GM23338 (cell line): ENCODE data around the gene MED13L. TPM values are rescaled to one million over a fixed set of nuclear protein-coding genes. Genes with fewer than 3 reads are reported as not detected.

Experiments used
- ATAC-seq: fragments of 200-7000 bp; cut with Tn5 transposase; 3 replicates; pipeline ENCODE4 v1.9.1; 2020
- DNase-seq: peaks from one replicate; pipeline ENCODE4 v3.0.0-alpha.2; 2015; ENCODE audit warnings: low spot score
- H2AFZ ChIP-seq: fragments of 200-600 bp; sonication (generic); 2 replicates; pipeline ENCODE4 v1.8.0; 2016; ENCODE audit warnings: antibody characterized with exemption, mild to moderate bottlenecking, moderate library complexity
- H3F3A ChIP-seq: fragments of 200-600 bp; sonication (generic); replicated peaks from 2 replicates; pipeline ENCODE4 v1.8.0; 2017; ENCODE audit warnings: antibody characterized with exemption, mixed run types, low read depth
- H3K27ac ChIP-seq: fragments of 200-600 bp; sonication (generic); 2 replicates; pipeline ENCODE4 v1.6.1; 2016; ENCODE audit warnings: low read depth
- H3K27me3 ChIP-seq: fragments of 200-600 bp; sonication (generic); 2 replicates; pipeline ENCODE4 v1.8.0; 2016; ENCODE audit warnings: mild to moderate bottlenecking, mixed run types, moderate library complexity; ENCODE audit not compliant: insufficient read depth
- H3K36me3 ChIP-seq: fragments of 200-600 bp; sonication (generic); 2 replicates; pipeline ENCODE4 v1.8.0; 2016; ENCODE audit warnings: mild to moderate bottlenecking; ENCODE audit not compliant: insufficient read depth
- H3K4me1 ChIP-seq: fragments of 200-600 bp; sonication (generic); 2 replicates; pipeline ENCODE4 v1.8.0; 2016; ENCODE audit warnings: mild to moderate bottlenecking, moderate library complexity; ENCODE audit not compliant: insufficient read depth
- H3K4me2 ChIP-seq: fragments of 200-600 bp; sonication (generic); 2 replicates; pipeline ENCODE4 v1.7.1; 2017; ENCODE audit warnings: mixed run types
- H3K4me3 ChIP-seq: fragments of 200-600 bp; sonication (generic); 2 replicates; pipeline ENCODE4 v1.6.1; 2016; ENCODE audit warnings: mixed run types
- H3K79me2 ChIP-seq: fragments of 200-600 bp; sonication (generic); replicated peaks from 2 replicates; pipeline ENCODE4 v1.8.0; 2017; ENCODE audit warnings: mild to moderate bottlenecking; ENCODE audit not compliant: insufficient read depth
- H3K9me2 ChIP-seq: fragments of 200-600 bp; sonication (generic); 2 replicates; pipeline ENCODE4 v1.8.0; 2017; ENCODE audit not compliant: insufficient read depth
- H4K20me1 ChIP-seq: fragments of 200-600 bp; sonication (generic); replicated peaks from 2 replicates; pipeline ENCODE4 v1.8.0; 2017; ENCODE audit warnings: mild to moderate bottlenecking; ENCODE audit not compliant: insufficient read depth
- H3K27ac Mint-ChIP-seq: 2 replicates; pipeline ENCODE4 v1.8.0; 2020; ENCODE audit warnings: inconsistent platforms, mild to moderate bottlenecking, moderate library complexity, mixed read lengths
- H3K27me3 Mint-ChIP-seq: 3 replicates; pipeline ENCODE4 v1.8.0; 2022; ENCODE audit warnings: low read depth, mild to moderate bottlenecking, moderate library complexity, mixed read lengths, inconsistent platforms; ENCODE audit not compliant: insufficient read depth, poor library complexity
- H3K36me3 Mint-ChIP-seq: 3 replicates; pipeline ENCODE4 v1.8.0; 2021; ENCODE audit warnings: low read depth, mild to moderate bottlenecking, inconsistent platforms, moderate library complexity, mixed read lengths
- H3K4me1 Mint-ChIP-seq: 3 replicates; pipeline ENCODE4 v1.8.0; 2020; ENCODE audit warnings: mild to moderate bottlenecking, inconsistent platforms, mixed read lengths
- H3K4me3 Mint-ChIP-seq: 3 replicates; pipeline ENCODE4 v1.8.0; 2021; ENCODE audit warnings: moderate library complexity, mild to moderate bottlenecking, inconsistent platforms, mixed read lengths
- H3K9me3 Mint-ChIP-seq: 3 replicates; pipeline ENCODE4 v1.8.0; 2020; ENCODE audit warnings: moderate library complexity, mild to moderate bottlenecking, inconsistent platforms, mixed read lengths
- CREB1 ChIP-seq: fragments of 250-450 bp; sonication (Bioruptor Pico); IDR thresholded peaks from 2 replicates; pipeline ENCODE4 v1.5.0; 2020; ENCODE audit warnings: low read depth, mild to moderate bottlenecking, moderate library complexity
- CTCF ChIP-seq, 2 experiments: fragments of 200-600 bp in 1 of 2; sonication (generic) in 1 of 2; conservative IDR thresholded peaks; 2 replicates each; pipeline versions ENCODE4 v1.5.1 to v1.6.1; 2016 to 2017; ENCODE audit warnings: antibody characterized with exemption in 2 of 2, low read depth in 2 of 2, mild to moderate bottlenecking in 2 of 2, moderate library complexity in 1 of 2
- EZH2 ChIP-seq: fragments of 200-600 bp; sonication (generic); IDR thresholded peaks from one replicate; pipeline ENCODE4 v1.8.0; 2017; ENCODE audit warnings: antibody characterized with exemption, mild to moderate bottlenecking, low read depth; ENCODE audit not compliant: unreplicated experiment
- EZH2phosphoT487 ChIP-seq: fragments of 200-600 bp; sonication (generic); IDR thresholded peaks from one replicate; pipeline ENCODE4 v1.8.1; 2018; ENCODE audit warnings: antibody characterized with exemption; ENCODE audit not compliant: unreplicated experiment
- JUNB ChIP-seq: IDR thresholded peaks from one replicate; pipeline ENCODE4 v1.6.1; 2016; ENCODE audit warnings: antibody characterized with exemption; ENCODE audit not compliant: unreplicated experiment
- NANOG ChIP-seq: IDR thresholded peaks from 2 replicates; pipeline ENCODE4 v1.6.1; 2016; ENCODE audit warnings: antibody characterized with exemption, borderline replicate concordance
- POLR2AphosphoS5 ChIP-seq: IDR thresholded peaks from 2 replicates; pipeline ENCODE4 v1.6.1; 2016; ENCODE audit warnings: antibody characterized with exemption, low read depth
- REST ChIP-seq: IDR thresholded peaks from one replicate; pipeline ENCODE4 v1.6.1; 2018; ENCODE audit warnings: antibody characterized with exemption; ENCODE audit not compliant: unreplicated experiment
- STAT1 ChIP-seq: IDR thresholded peaks from one replicate; pipeline ENCODE4 v1.6.1; 2016; ENCODE audit warnings: antibody characterized with exemption; ENCODE audit not compliant: unreplicated experiment
- ZNF114 ChIP-seq: fragments of 250-450 bp; sonication (Bioruptor Pico); IDR thresholded peaks from 2 replicates; pipeline ENCODE4 v1.5.0; 2020; ENCODE audit warnings: mild to moderate bottlenecking, moderate library complexity
- ZNF331 ChIP-seq: fragments of 250-450 bp; sonication (Bioruptor Pico); IDR thresholded peaks from 2 replicates; pipeline ENCODE4 v1.5.0; 2020; ENCODE audit warnings: low read depth, mild to moderate bottlenecking, moderate library complexity
- polyA plus RNA-seq: library from polyadenylated mRNA; unstranded; fragments of >200 nt; fragmentation: Nextera tagmentation; extraction: Ambion mirVana; gene quantifications from 2 replicates; pipeline ENCODE4 v1.2.1, GENCODE V29; 2016
- total RNA-seq: library from RNA; depleted of rRNA; stranded (reverse); fragments of >200 nt; shearing (Covaris generic); gene quantifications from 2 replicates; pipeline ENCODE4 v1.2.3, GENCODE V29; 2014

MED13L gene
- total and polyA plus RNA-seq, 2 experiments from 2014 or later = 20.9 to 73.6 TPM

- no peak for TF ChIP-seq STAT1
- TF ChIP-seq NANOG = no peak
- TF ChIP-seq ZNF114 (CRISPR knock-in tag) = no peak
These were observed 132.0 kb downstream of the MED13L start (continued) for GRCh38 chr12:116145451-116145850.

DNA sequence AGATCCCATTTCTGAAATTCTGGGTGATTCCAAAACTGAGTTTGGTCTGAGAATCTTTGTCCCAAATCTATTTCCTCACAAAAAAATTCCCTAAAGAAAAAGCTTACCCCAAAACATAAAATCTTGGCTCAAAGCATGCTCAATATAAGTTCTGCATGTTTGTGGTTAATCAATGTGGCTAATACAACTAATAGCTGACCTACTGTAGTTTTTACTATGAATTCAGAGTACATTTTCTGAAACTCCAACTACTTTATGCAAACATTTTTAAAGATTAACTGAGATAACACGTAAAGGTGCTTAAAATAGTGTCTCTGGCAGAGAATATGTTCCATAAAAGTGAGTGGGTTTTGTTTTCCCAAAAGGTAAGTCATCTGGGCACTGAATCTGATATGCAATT is 133.1 kb downstream of the MED13L start:
- DNase-seq (no peak), ATAC-seq (no peak)
- Histone ChIP-seq H4K20me1 (no peaks in the 10 kb centered on the region; the same call in none of the 2 replicates), H3K4me2 (no peak overlapping the region), H3K4me1 (peaks cover 12% of the 10 kb centered on the region), H3K9me2 (no peaks in the 10 kb centered on the region), H3K27ac (peak overlapping the region; percentile 36; the same call in 1 of the 2 replicates), H3K36me3 (no peaks in the 10 kb centered on the region), H3K79me2 (peaks cover 87% of the 10 kb centered on the region), H3K4me3 (no peak overlapping the region), H2AFZ (no peak overlapping the region), H3F3A (no peaks in the 10 kb centered on the region), H3K27me3 (no peaks in the 10 kb centered on the region)
- peak overlapping the region; percentile 74 for H3K27ac Mint-ChIP-seq
- H3K36me3 Mint-ChIP-seq = no peaks in the 10 kb centered on the region
- no peaks in the 10 kb centered on the region for H3K9me3 Mint-ChIP-seq
- no peak for TF ChIP-seq CREB1 (CRISPR knock-in tag)
- TF ChIP-seq CTCF (conservative IDR thresholded peaks at IDR 0.05; ENCODE audit: low read depth in 2 of 2) = no peak
- TF ChIP-seq ZNF114 (CRISPR knock-in tag) = no peak
- TF ChIP-seq EZH2phosphoT487 = no peak
- TF ChIP-seq JUNB = no peak
- TF ChIP-seq EZH2 = no peak
- H3K4me3 Mint-ChIP-seq = no peak overlapping the region
- H3K4me1 Mint-ChIP-seq = peaks cover 36% of the 10 kb centered on the region
- H3K27me3 Mint-ChIP-seq = peaks cover 1% of the 10 kb centered on the region

DNA sequence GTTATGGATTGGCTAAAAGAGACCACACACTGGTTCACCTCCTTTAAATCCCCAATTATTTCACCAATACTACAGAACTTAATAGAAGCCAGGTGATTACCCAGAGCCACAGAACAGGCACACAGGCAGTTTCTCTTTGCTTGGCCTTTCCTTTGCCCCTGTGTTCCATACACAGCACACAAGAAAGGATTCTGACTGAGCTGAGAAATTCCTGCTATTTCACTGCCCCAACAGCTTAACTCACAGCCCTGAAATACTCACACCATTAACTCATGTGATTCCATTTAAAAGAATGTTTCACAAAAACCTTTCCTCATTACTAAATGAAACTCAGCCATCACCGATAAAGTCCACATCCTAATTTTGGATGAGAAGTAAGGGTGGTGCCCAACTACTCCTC is 133.6 kb downstream of the MED13L start:
- no peaks in the 10 kb centered on the region for H3K36me3 ChIP-seq
- no peaks in the 10 kb centered on the region for H3K9me3 Mint-ChIP-seq
- H3K27me3 ChIP-seq = no peaks in the 10 kb centered on the region
- ATAC-seq = peak; percentile 76
- H3K79me2 ChIP-seq = peaks cover 86% of the 10 kb centered on the region
- H3K9me2 ChIP-seq = no peaks in the 10 kb centered on the region
- no peak overlapping the region for H3K4me3 ChIP-seq
- H3F3A ChIP-seq = no peaks in the 10 kb centered on the region
- peak overlapping the region; percentile 74 for H3K27ac Mint-ChIP-seq
- no peak overlapping the region for H2AFZ ChIP-seq
- no peak overlapping the region for H3K4me3 Mint-ChIP-seq
- no peaks in the 10 kb centered on the region; the same call in none of the 2 replicates for H4K20me1 ChIP-seq
- H3K27ac ChIP-seq = peak overlapping the region; percentile 36; the same call in 1 of the 2 replicates
- H3K36me3 Mint-ChIP-seq = no peaks in the 10 kb centered on the region
- peaks cover 1% of the 10 kb centered on the region for H3K27me3 Mint-ChIP-seq
- H3K4me2 ChIP-seq = no peak overlapping the region
- peaks cover 40% of the 10 kb centered on the region for H3K4me1 Mint-ChIP-seq
- H3K4me1 ChIP-seq = peaks cover 17% of the 10 kb centered on the region
- peak; percentile 41 for DNase-seq
- TF ChIP-seq NANOG (no peak), REST (no peak), ZNF331 (CRISPR knock-in tag) (no peak), ZNF114 (CRISPR knock-in tag) (no peak), EZH2phosphoT487 (no peak), CTCF (conservative IDR thresholded peaks at IDR 0.05; ENCODE audit: low read depth in 2 of 2) (no peak), EZH2 (no peak), POLR2AphosphoS5 (no peak), JUNB (no peak)
